Neural progenitor cell (in vitro differentiated cells): ENCODE data around the gene AP5Z1. TPM values are rescaled to one million over a fixed set of nuclear protein-coding genes. Genes with fewer than 3 reads are reported as not detected.
A peak's percentile ranks its signal among the peaks of the same experiment; 100 is the strongest.

Source experiments
- DNase-seq: peaks from one replicate; pipeline ENCODE4 v3.0.0-alpha.2; 2016; ENCODE audit warnings: low spot score
- H2AFZ ChIP-seq: fragments of 200-600 bp; sonication (generic); replicated peaks from 2 replicates; pipeline ENCODE4 v1.6.1; 2016; ENCODE audit warnings: antibody characterized with exemption
- H3F3A ChIP-seq: fragments of 200-600 bp; sonication (generic); 2 replicates; pipeline ENCODE4 v1.6.1; 2016; ENCODE audit warnings: antibody characterized with exemption, low read depth
- H3K27ac ChIP-seq: fragments of 200-600 bp; sonication (generic); 2 replicates; pipeline ENCODE4 v1.5.1; 2016; ENCODE audit warnings: mild to moderate bottlenecking
- H3K27me3 ChIP-seq: fragments of 200-600 bp; sonication (generic); 2 replicates; pipeline ENCODE4 v1.6.1; 2016; ENCODE audit warnings: mild to moderate bottlenecking, moderate library complexity
- H3K36me3 ChIP-seq: fragments of 200-600 bp; sonication (generic); 2 replicates; pipeline ENCODE4 v1.5.1; 2016
- H3K4me1 ChIP-seq: fragments of 200-600 bp; sonication (generic); 2 replicates; pipeline ENCODE4 v1.6.1; 2016; ENCODE audit warnings: mixed run types
- H3K4me2 ChIP-seq: fragments of 200-600 bp; sonication (generic); 2 replicates; pipeline ENCODE4 v1.6.1; 2016
- H3K4me3 ChIP-seq: fragments of 200-600 bp; sonication (generic); 2 replicates; pipeline ENCODE4 v1.5.1; 2016
- H3K79me2 ChIP-seq: fragments of 200-600 bp; sonication (generic); 2 replicates; pipeline ENCODE4 v1.6.1; 2016; ENCODE audit warnings: low read depth
- H3K9ac ChIP-seq: fragments of 200-600 bp; sonication (generic); 2 replicates; pipeline ENCODE4 v1.6.1; 2016
- H3K9me3 ChIP-seq: fragments of 200-600 bp; sonication (generic); 2 replicates; pipeline ENCODE4 v1.5.1; 2016; ENCODE audit warnings: low read depth
- H4K20me1 ChIP-seq: fragments of 200-600 bp; sonication (generic); 2 replicates; pipeline ENCODE4 v1.6.1; 2016; ENCODE audit warnings: low read depth
- H3K27ac Mint-ChIP-seq: 3 replicates; pipeline ENCODE4 v1.8.0; 2021; ENCODE audit warnings: mixed read lengths
- H3K27me3 Mint-ChIP-seq: 2 replicates; pipeline ENCODE4 v1.8.0; 2022; ENCODE audit warnings: low read depth, mild to moderate bottlenecking, inconsistent platforms, moderate library complexity, mixed read lengths; ENCODE audit not compliant: insufficient read depth
- H3K36me3 Mint-ChIP-seq: 3 replicates; pipeline ENCODE4 v1.8.0; 2021; ENCODE audit warnings: mixed read lengths
- H3K4me1 Mint-ChIP-seq: 3 replicates; pipeline ENCODE4 v1.8.0; 2021; ENCODE audit warnings: mixed read lengths
- H3K4me3 Mint-ChIP-seq: 3 replicates; pipeline ENCODE4 v1.8.0; 2021; ENCODE audit warnings: mild to moderate bottlenecking, moderate library complexity, mixed read lengths
- H3K9me3 Mint-ChIP-seq: 3 replicates; pipeline ENCODE4 v1.8.0; 2020; ENCODE audit warnings: mixed read lengths
- CTCF ChIP-seq: fragments of 200-600 bp; sonication (generic); IDR thresholded peaks from 2 replicates; pipeline ENCODE4 v1.5.1; 2017; ENCODE audit warnings: antibody characterized with exemption, mild to moderate bottlenecking
- EZH2 ChIP-seq: fragments of 200-600 bp; sonication (generic); IDR thresholded peaks from 2 replicates; pipeline ENCODE4 v1.6.1; 2017; ENCODE audit warnings: antibody characterized with exemption, mild to moderate bottlenecking, moderate library complexity
- EZH2phosphoT487 ChIP-seq: fragments of 200-600 bp; sonication (generic); IDR thresholded peaks from 2 replicates; pipeline ENCODE4 v1.6.1; 2017; ENCODE audit warnings: antibody characterized with exemption
- total RNA-seq: library from RNA; depleted of rRNA; stranded (reverse); fragments of >200 nt; gene quantifications from 2 replicates; pipeline ENCODE4 v1.2.3, GENCODE V29; 2015; ENCODE audit warnings: low replicate concordance

Gene AP5Z1
- total RNA-seq, 1 donor from 2014 or later = 8.3 TPM

DNA sequence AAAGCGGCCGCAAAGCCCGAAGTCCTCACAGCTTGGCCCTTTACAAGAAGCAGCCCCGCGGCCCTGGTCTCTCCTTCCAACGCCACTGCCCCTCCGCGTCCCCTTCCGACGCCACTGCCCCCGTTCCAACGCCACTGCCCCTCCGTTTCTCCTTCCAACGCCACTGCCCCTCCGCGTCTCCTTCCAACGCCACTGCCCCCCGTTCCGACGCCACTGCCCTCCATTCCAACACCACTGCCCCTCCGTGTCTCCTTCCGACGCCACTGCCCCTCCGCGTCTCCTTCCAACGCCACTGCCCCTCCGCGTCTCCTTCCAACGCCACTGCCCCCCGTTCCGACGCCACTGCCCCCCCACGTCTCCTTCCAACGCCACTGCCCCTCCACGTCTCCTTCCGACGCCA lies 33.1 kb downstream of the AP5Z1 start:
- H3K4me1 ChIP-seq = peaks cover 10% of the 10 kb centered on the region
- H4K20me1 ChIP-seq = no peaks in the 10 kb centered on the region
- H3K36me3 Mint-ChIP-seq = peaks cover 13% of the 10 kb centered on the region
- peaks cover 17% of the 10 kb centered on the region for H3K4me1 Mint-ChIP-seq
- TF ChIP-seq EZH2 (no peak), EZH2phosphoT487 (no peak), CTCF (no peak)
- peaks cover 2% of the 10 kb centered on the region for H3K9me3 Mint-ChIP-seq
- H2AFZ ChIP-seq = no peak overlapping the region
- H3K9me3 ChIP-seq = no peaks in the 10 kb centered on the region
- peaks cover 2% of the 10 kb centered on the region for H3K27me3 Mint-ChIP-seq
- H3K4me3 Mint-ChIP-seq = no peak overlapping the region
- H3K27ac Mint-ChIP-seq = no peak overlapping the region
- H3K4me2 ChIP-seq = no peak overlapping the region
- no peaks in the 10 kb centered on the region for H3K79me2 ChIP-seq
- H3K27ac ChIP-seq = no peak overlapping the region
- no peak for DNase-seq
- no peak overlapping the region for H3K9ac ChIP-seq
- no peaks in the 10 kb centered on the region for H3K27me3 ChIP-seq
- H3K4me3 ChIP-seq = no peak overlapping the region
- H3K36me3 ChIP-seq = no peaks in the 10 kb centered on the region
- H3F3A ChIP-seq = no peaks in the 10 kb centered on the region

- Histone ChIP-seq H3K4me3 (no peak overlapping the region), H2AFZ (no peak overlapping the region), H3K79me2 (no peaks in the 10 kb centered on the region), H3K27ac (no peak overlapping the region), H3F3A (no peaks in the 10 kb centered on the region), H4K20me1 (no peaks in the 10 kb centered on the region), H3K27me3 (no peaks in the 10 kb centered on the region), H3K9ac (no peak overlapping the region), H3K4me2 (no peak overlapping the region), H3K9me3 (no peaks in the 10 kb centered on the region), H3K4me1 (peaks cover 4% of the 10 kb centered on the region), H3K36me3 (no peaks in the 10 kb centered on the region)
- Mint-ChIP-seq H3K4me1 (peaks cover 12% of the 10 kb centered on the region), H3K9me3 (peaks cover 2% of the 10 kb centered on the region), H3K4me3 (no peak overlapping the region), H3K36me3 (peaks cover 17% of the 10 kb centered on the region), H3K27ac (no peak overlapping the region), H3K27me3 (no peaks in the 10 kb centered on the region)
- TF ChIP-seq CTCF = no peak
- DNase-seq = no peak
Measured at GRCh38 chr7:4809091-4809591, 33.7 kb downstream of the AP5Z1 start.

DNA sequence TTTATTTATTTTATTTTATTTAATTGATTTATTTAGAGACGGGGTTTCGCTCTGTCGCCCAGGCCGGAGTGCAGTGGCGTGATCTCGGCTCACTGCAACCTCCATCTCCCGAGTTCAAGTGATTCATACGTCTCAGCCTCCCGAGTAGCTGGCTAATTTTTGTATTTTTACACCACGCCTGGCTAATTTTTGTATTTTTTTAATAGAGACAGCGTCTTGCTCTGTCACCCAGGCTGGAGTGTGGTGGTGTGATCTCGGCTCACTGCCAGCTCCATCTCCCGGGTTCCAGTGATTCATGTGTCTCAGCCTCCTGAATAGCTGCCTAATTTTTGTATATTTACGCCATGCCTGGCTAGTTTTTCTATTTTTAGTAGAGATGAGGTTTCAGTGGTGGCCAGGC lies 34.2 kb downstream of the AP5Z1 start:
- DNase-seq = no peak
- Histone ChIP-seq H2AFZ (no peak overlapping the region), H3K4me2 (no peak overlapping the region), H3K9ac (no peak overlapping the region), H3K36me3 (no peaks in the 10 kb centered on the region), H3K27me3 (no peaks in the 10 kb centered on the region), H3K4me1 (peaks cover 3% of the 10 kb centered on the region), H3F3A (no peaks in the 10 kb centered on the region), H3K9me3 (no peaks in the 10 kb centered on the region), H3K79me2 (no peaks in the 10 kb centered on the region), H3K4me3 (no peak overlapping the region), H3K27ac (no peak overlapping the region), H4K20me1 (no peaks in the 10 kb centered on the region)
- H3K27me3 Mint-ChIP-seq = peaks cover under 1% of the 10 kb centered on the region
- peaks cover 19% of the 10 kb centered on the region for H3K36me3 Mint-ChIP-seq
- H3K9me3 Mint-ChIP-seq = peaks cover 2% of the 10 kb centered on the region
- no peak overlapping the region for H3K27ac Mint-ChIP-seq
- peaks cover 11% of the 10 kb centered on the region for H3K4me1 Mint-ChIP-seq
- no peak for TF ChIP-seq EZH2phosphoT487
- no peak for TF ChIP-seq EZH2
- no peak overlapping the region for H3K4me3 Mint-ChIP-seq

DNA sequence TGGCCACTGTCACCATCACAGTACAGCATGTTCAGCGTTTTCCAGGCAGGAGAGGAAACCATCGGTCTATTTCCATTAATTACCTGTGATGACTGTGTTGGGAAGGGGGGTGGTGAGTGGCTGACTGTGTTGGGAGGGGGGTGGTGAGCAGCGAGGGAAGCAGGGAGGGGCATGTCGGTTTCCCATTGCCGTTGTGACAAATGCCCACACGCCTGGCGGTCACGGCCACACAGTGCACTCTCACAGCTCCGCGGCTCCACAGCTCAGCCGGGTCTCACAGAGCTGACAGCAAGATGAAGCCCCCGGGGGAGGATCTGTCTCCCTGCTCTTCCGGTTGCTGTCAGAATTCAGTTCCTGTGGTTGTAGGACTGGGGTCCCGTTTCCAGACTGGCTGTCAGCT lies 39.0 kb downstream of the AP5Z1 start:
- no peaks in the 10 kb centered on the region for H3K27me3 ChIP-seq
- H3K4me1 Mint-ChIP-seq = no peaks in the 10 kb centered on the region
- no peak for TF ChIP-seq CTCF
- TF ChIP-seq EZH2phosphoT487 = no peak
- TF ChIP-seq EZH2 = no peak
- no peak overlapping the region for H3K4me3 ChIP-seq
- no peak overlapping the region for H3K4me3 Mint-ChIP-seq
- H3K9ac ChIP-seq = no peak overlapping the region
- peaks cover 16% of the 10 kb centered on the region for H3K36me3 Mint-ChIP-seq
- no peak for DNase-seq
- H2AFZ ChIP-seq = no peak overlapping the region
- H3K4me2 ChIP-seq = no peak overlapping the region
- H3K9me3 Mint-ChIP-seq = peaks cover 2% of the 10 kb centered on the region
- no peaks in the 10 kb centered on the region for H3K9me3 ChIP-seq
- H3K27ac Mint-ChIP-seq = peak overlapping the region; percentile 33
- no peaks in the 10 kb centered on the region for H3K36me3 ChIP-seq
- no peaks in the 10 kb centered on the region for H3K79me2 ChIP-seq
- no peak overlapping the region for H3K27ac ChIP-seq
- peaks cover 4% of the 10 kb centered on the region for H3K27me3 Mint-ChIP-seq
- no peaks in the 10 kb centered on the region for H3K4me1 ChIP-seq
- H3F3A ChIP-seq = no peaks in the 10 kb centered on the region
- H4K20me1 ChIP-seq = no peaks in the 10 kb centered on the region
